NCI-H460 (cell line): ENCODE results near the gene BICRA. TPM values are rescaled to one million over a fixed set of nuclear protein-coding genes. Genes with fewer than 3 reads are reported as not detected.
A peak's percentile ranks its signal among the peaks of the same experiment; 100 is the strongest.
"Not testable (repeated sequence)": the region's sequence is repeated elsewhere in the genome, so short reads cannot be mapped to it uniquely, and the experiment has no call there.

ENCODE experiments used
- DNase-seq: peaks from one replicate; pipeline ENCODE4 v3.0.0-alpha.2; 2016; ENCODE audit warnings: low read depth; ENCODE audit errors: extremely low read depth
- total RNA-seq: library from RNA; depleted of rRNA; stranded (reverse); fragments of >200 nt; shearing (Covaris generic); gene quantifications from 2 replicates; pipeline ENCODE4 v1.2.3, GENCODE V29; 2014

BICRA gene
- total RNA-seq, 1 experiment from 2014 or later = 0.40 TPM

- no peak for DNase-seq
Measured at GRCh38 chr19:47658431-47659348, 49.8 kb downstream of the BICRA start.

DNA sequence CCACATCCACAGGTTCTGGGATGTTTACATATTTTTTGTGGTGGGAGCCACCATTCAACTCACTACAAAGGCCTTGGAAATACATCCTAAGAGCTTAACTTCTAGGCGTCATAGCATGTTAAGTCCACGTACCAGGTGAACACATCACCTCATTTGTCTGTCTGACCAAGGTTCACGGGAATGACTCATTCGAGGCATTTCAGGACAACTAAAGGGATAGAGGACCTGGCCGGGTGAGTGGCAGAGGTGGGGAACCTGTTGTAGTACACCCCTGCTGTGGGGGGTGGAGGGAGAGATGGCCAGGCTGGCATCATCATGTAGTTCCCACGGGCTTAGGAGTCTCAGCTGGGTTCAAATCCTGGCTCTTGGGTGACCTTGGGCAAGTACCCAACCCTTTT lies 51.5 kb downstream of the BICRA start:
- no peak for DNase-seq

GRCh38 chr19:47661161-47661560 lies 52.2 kb downstream of the BICRA start:
- DNase-seq = no peak

GRCh38 chr19:47661611-47662010 lies 52.7 kb downstream of the BICRA start:
- DNase-seq = no peak

GRCh38 chr19:47663435-47663910 lies 54.5 kb downstream of the BICRA start:
- no peak for DNase-seq

- DNase-seq = peak; percentile 81
Measured at GRCh38 chr19:47663911-47664771, 55.2 kb downstream of the BICRA start.

DNA sequence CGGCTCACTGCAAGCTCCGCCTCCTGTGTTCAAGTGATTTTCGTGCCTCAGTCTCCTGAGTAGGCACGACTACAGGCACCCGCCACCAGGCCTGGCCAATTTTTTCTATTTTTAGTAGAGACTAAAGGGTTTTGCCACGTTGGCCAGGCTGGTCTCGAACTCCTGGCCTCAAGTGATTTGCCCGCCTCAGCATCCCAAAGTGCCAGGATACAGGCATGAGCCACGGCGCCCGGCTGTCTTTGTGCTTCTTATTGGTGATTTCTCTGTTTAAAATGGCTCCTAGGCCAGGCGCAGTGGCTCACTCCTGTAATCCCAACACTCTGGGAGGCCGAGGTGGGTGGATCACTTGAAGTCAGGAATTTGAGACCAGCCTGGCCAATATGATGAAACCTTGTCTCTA lies 59.6 kb downstream of the BICRA start:
- not testable (repeated sequence) for DNase-seq

- no peak for DNase-seq
Measured at GRCh38 chr19:47670736-47671135, 61.8 kb downstream of the BICRA start.

GRCh38 chr19:47671499-47671898 lies 62.6 kb downstream of the BICRA start:
- no peak for DNase-seq

DNA sequence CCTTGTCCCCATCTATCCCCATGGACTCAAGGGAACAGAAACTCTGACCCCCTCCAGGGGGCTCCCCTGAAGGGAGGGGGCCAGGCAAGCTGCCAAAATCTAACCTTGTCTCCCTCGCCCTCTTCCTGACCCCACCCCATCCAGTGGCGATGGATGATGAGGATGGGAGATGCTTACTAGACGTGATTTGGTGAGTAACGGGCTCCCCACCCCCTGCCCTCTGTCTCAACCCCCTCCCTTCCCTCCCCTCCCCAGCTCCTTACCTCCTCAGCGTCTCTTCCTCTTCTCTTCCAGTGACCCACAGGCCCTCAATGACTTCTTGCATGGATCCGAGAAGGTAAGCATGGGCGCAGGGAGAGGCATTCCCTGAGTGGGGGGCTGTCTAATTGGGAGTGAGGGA lies 64.5 kb downstream of the BICRA start:
- DNase-seq = no peak

DNA sequence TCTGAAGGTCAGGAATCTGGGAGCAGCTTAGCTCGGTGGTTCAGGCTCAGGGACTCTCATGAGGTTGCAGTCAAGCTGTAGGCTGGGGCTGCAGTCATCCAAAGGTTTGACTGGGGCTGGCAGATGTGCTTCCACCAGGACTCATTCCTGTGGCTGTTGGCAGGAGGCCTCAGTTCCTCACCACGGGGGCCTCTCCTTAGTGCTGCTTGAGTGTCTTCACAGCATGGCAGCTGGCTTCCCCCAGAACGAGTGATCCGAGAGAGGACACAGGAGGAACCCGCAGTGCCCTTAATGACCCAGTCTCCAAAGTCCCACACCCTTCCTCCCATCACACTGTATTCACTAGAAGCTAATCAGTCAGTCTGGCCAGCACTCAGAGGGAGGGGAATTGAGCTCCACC lies 65.6 kb downstream of the BICRA start:
- DNase-seq = no peak

DNA sequence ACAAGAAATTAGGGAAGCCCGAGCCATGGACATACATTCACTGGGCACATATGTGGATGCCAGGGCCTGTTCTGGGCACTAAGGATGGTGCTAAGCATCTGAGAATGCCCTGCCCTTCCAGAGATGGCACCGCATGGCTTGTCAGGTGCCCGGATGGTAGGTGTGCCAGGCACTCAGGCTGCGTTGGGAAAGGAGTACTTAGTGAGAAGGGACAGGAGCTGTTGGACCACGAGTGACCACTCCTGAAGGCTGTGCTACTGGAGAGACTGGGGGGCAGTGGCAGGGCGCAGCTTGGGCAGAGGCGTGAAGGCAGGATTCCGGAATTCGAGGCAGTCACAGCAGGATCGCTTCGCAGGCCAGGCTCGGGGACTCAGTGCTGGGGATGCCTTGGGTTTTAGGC lies 66.3 kb downstream of the BICRA start:
- DNase-seq = no peak

DNA sequence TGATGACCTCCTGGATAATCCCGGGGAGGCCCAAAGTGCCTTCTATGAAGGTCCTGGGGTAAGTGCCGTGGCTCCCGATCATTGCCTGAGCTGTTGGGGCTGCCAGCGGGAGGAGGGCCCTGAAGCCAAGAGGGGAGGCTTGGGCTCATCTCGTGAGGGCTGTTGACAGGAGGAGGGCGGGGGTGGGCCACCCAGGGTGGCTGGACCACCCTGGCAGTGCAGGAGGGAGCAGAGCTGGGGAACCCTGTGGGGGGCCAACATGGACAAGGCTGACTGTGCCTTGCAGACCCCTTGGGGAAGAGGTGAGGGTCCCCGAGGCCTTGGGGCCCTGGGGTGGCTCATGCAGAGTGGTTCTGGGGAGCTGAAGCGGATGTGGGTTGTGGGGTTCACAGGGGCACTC lies 66.9 kb downstream of the BICRA start:
- DNase-seq = no peak

- DNase-seq = no peak
Measured at GRCh38 chr19:47676811-47677210, 67.9 kb downstream of the BICRA start.

GRCh38 chr19:47679251-47679900 lies 70.4 kb downstream of the BICRA start:
- DNase-seq = no peak

GRCh38 chr19:47679922-47680857 lies 71.3 kb downstream of the BICRA start:
- no peak for DNase-seq

GRCh38 chr19:47680858-47681332 lies 72.0 kb downstream of the BICRA start:
- no peak for DNase-seq

- no peak for DNase-seq
Measured at GRCh38 chr19:47681388-47681787, 72.5 kb downstream of the BICRA start.

GRCh38 chr19:47681936-47682335 lies 73.0 kb downstream of the BICRA start:
- no peak for DNase-seq

DNA sequence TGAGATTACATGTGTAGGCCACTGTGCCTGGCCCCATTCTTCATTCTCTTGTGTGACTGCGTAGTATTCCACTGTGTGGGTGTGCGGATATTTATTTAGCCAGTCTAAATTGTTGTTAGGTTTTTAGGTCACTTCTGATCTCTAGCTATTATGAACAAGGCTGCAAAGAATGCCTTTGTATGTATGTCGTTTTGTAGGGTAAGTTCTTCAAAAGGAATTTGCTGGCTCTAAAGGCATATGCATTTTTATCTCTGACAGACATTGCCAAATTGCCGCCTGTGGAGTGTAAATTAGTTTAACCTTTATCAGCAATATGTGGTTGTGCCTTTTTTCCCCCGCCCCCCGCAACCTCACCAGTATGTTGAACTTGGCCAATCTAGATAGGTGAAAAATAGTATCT lies 74.0 kb downstream of the BICRA start:
- no peak for DNase-seq
